ENCODE measurements around the gene MUC3A. TPM values are rescaled to one million over a fixed set of nuclear protein-coding genes. Genes with fewer than 3 reads are reported as not detected.

The MUC3A gene
- total RNA-seq, result not detected in 2 replicates

DNA sequence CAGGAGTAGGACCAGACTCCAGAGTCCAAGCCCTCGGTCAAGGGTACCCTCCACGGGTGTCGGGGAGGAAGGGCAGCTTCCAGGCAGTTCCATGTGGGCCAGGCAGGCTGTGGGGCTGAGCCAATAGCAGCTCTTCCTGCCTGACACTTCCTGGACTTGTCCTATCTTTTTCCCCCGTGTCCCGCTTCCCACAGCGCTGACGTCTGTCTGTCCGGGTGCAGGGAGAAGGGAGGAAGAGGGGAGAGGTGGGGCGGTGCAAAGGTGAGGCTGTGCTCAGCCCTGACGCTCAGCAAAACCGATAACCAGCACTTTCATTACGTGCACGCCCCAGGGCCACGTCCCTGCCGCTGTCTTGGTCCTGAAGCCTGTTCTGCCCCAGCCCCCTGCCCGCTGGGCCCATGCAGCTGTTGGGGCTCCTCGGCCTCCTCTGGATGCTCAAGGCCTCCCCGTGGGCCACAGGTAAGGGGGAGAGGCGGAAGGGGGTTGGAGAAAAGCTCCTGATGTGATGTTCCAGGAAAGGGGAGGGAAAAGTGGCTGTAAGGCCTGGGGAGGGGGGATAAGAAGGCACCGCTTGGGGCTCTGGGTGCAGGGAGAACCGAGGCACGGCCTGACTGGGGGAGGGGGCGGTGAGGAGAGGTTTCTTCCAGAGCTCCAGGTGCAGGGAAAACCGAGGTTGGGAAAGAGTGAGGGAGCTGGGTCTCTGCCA is at the start of gene MUC3A:
Gene MUC3A (plus strand): TSS at position 308 of the 706 bp plus-strand sequence. CDS start 91 bp downstream, at position 399.

GRCh38 chr7:100969066-100969615 is 19.8 kb downstream of the MUC3A start, which contains the start of gene MUC12:
Gene MUC12 (plus strand): TSS chr7:100969565. CDS start chr7:100969623, 58 bp downstream.

Other genes with a start within 250 kb of the MUC3A start
- 29.3 and 60.6 TPM in 2 replicates for gene POP7, start 243.4 kb upstream of the MUC3A start, total RNA-seq
- gene EPO, start 229.1 kb upstream of the MUC3A start, total RNA-seq, result not detected in 2 replicates
- gene ZAN, start 215.9 kb upstream of the MUC3A start, total RNA-seq, result not detected in 2 replicates
- gene EPHB4, start 122.0 kb upstream of the MUC3A start, total RNA-seq, result 40.9 and 47.7 TPM in 2 replicates
- 13.0 and 15.7 TPM in 2 replicates for gene SLC12A9, start 96.8 kb upstream of the MUC3A start, total RNA-seq
- gene TRIP6, start 82.1 kb upstream of the MUC3A start, total RNA-seq, result 43.1 and 70.4 TPM in 2 replicates
- gene SRRT, start 74.4 kb upstream of the MUC3A start, total RNA-seq, result 24.5 and 61.7 TPM in 2 replicates
- gene UFSP1, start 59.8 kb upstream of the MUC3A start, total RNA-seq, result 6.1 and 6.8 TPM in 2 replicates
- gene ACHE, start 53.6 kb upstream of the MUC3A start, total RNA-seq, result under 0.01 and 0.28 TPM in 2 replicates
- gene MUC12, start 20.0 kb downstream of the MUC3A start, total RNA-seq, result 0.19 TPM in 1 of 2 replicates, not detected in the other
- not detected in 2 replicates for gene MUC17, start 70.5 kb downstream of the MUC3A start, total RNA-seq
- gene TRIM56, start 135.9 kb downstream of the MUC3A start, total RNA-seq, result 12.8 and 18.3 TPM in 2 replicates
- 2,435 and 2,576 TPM in 2 replicates for gene SERPINE1, start 177.6 kb downstream of the MUC3A start, total RNA-seq
- 138 and 216 TPM in 2 replicates for gene AP1S1, start 204.9 kb downstream of the MUC3A start, total RNA-seq
- gene VGF, start 216.0 kb downstream of the MUC3A start, total RNA-seq, result under 0.01 TPM in 1 of 2 replicates, not detected in the other
- not detected in 2 replicates for gene NAT16, start 230.8 kb downstream of the MUC3A start, total RNA-seq